SKM-1 (cell line): Measurements from ENCODE around the gene PIAS4.

ENCODE experiments used
- DNase-seq: peaks from one replicate; lab custom pipeline; 2025; ENCODE audit not compliant: unreplicated experiment; lab: John Stamatoyannopoulos, UW

Gene PIAS4

DNA sequence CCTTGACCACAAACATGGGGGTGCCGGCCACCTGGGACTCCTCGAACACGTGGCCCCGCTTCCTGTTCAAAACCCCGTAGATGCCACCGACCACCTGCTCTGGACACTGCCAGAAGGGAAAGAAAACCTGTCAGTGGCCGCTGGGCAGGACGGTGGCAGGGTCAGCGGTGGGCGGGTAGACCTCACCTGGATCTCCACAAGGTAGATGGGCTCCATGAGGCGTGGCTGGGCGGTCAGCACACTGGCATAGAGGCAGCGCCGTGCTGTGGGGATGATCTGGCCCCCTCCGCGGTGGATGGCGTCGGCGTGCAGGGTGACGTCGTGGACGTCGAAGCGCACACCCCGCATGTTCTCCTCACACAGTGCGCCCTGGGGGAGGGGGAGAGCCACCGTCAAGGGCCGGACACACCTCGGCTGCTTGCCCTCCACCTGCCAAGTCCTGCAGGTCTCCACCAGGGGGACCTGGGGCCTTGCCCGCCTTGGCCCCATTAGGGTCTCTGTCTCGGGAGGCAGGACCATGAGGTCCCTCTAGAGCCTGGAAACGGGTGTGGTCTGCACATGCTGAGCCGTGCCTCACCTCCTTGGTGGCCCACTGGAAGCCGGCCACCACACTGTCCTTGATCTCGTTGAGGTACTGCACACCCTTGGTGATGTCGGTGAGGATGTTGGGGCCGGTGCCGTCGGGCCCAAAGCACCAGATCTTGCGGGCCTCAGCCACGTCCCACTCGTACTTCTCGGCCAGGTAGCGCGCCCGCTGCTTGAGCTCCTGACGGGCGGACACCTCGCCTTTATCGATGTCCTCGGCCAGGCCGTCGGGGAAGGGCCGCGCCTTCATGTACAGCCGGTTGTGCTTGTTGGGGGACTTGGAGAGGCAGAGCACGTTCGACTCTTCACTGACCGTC, 30.0 kb upstream of the PIAS4 start:
- no peak for DNase-seq

DNA sequence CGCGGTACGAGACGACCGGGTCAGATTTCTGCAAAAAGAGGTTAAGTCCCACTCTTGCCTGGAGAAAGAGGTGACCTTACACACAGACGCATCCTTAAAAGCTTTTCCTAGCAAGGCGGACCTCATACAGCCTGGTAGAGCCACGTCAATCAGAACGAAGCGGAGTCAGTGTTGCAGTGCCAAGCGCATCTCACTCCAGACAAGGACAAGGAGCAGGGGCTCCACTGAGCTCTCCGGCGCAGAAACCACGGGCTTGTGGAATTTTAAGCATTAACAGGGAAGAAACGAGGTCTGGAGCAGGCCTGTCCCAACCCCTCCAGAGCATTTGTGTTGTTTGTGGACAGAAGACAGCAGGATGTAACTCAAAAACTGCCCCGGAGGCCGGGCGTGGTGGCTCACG, 29.4 kb upstream of the PIAS4 start:
- DNase-seq: no peak

DNA sequence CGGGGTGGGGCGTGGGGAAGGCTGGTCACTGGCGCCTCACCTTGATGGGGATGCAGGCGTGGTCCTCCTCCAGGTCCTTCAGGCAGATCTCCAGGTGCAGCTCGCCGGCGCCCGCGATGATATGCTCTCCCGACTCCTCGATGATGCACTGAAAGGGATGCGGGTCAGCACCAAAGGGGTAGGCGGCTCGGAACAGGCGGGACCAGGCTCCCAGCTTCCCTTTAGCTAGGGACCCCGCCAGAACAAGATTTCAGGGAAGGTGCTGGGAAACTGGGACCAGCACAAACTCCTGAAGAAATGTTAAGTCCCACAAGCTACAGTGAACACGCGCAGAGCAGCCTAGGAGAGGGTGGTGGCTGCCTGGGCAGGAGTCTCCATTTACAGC, 28.3 kb upstream of the PIAS4 start:
- DNase-seq: no peak

DNA sequence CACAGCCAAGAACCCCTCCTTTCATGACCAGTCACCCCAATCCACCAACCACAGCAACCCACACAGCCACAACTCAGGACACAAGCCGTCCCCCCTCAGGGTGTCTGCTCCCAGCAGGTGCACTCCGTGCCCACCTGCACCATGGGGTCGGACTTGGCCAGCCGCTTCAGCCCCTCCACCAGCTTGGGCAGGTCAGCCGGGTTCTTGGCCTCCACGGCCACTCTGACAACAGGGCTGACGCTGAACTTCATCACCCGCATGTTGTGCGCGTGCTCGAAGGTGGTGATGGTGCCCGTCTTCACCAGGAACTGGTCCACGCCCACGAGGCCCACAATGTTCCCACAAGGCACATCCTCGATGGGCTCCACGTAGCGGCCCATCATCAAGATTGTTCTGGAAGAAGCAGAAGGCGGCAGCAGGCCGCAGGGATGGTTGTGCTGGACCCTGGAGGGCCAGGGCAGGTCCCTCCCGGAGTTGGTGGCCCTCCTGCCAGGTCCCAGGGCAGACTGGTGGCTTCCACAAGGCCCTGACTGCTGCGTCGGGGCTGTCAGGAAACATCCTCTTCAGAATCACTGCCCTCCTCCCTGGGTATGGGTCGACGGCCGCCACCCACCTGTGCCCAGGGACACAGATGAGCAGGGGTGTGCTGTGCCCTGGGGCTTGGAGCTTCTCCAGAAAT, 27.7 kb upstream of the PIAS4 start:
- no peak for DNase-seq

- no peak for DNase-seq
Observed at GRCh38 chr19:3980353-3981251, 26.9 kb upstream of the PIAS4 start.

- DNase-seq: no peak
Observed at GRCh38 chr19:3981373-3981735, 26.2 kb upstream of the PIAS4 start.

DNA sequence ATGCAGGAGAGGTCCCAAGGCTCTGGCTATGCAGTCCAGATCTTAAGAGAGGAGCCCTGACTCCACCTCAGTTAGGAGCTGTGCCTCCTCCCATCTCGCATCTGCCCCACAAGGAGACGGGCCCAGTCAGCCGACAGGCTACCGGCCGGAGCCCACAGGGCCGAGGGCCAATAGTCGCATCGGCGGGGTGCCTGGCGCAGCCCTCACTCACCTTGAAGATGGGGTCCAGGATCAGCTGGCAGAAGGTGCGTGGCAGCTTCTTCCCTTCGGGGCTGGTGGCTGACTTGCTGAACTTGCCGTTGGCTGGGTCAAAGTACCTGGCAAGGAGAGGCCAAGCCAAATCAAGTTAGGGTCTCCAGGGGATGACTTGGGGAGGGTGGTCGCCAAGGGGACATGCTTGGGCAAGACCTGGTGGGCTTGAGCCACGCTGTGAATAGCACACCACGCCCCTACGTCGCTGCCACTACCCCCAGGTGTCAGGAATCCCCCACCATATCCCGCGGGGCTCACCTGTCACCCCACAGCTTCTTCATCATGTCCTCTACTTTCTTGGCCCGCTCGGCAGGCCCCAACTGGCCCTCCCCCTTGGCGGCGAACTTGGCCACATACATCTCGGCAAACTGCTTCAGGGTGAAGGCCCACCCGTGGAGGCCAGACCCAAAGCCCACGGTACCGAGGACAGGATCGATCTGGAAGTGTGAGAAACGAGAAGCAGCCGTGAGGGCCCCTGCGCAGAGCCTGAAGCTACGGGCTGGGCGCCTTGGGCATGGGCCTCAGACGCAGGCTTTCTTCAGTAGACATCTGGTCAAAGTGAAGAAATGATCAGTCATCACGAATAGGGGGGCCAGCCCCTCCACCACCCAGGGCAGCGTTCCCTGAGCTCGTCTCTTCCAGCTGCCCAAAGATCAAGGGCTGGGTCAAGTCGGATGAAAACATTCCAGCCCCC, 25.5 kb upstream of the PIAS4 start:
- DNase-seq: no peak

GRCh38 chr19:3982701-3983541, 24.6 kb upstream of the PIAS4 start:
- DNase-seq: no peak

DNA sequence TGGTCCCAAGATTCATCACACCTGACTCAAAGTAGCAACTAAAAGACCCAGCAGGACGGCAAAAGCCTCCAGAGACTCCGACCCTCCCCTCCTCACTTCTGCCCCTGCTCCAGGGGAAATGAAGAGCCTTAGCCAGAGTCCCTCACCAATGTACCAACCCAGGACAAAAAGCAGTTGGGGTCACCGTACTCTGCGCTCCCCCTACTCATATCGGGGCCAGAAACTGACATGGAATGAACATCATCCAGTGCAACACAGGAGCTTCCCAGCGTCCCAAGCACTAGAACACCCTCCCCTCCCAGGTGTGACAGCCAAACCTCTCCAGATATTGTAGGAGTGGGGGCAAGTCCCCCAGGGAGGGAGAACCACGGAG, 24.0 kb upstream of the PIAS4 start:
- DNase-seq: no peak

DNA sequence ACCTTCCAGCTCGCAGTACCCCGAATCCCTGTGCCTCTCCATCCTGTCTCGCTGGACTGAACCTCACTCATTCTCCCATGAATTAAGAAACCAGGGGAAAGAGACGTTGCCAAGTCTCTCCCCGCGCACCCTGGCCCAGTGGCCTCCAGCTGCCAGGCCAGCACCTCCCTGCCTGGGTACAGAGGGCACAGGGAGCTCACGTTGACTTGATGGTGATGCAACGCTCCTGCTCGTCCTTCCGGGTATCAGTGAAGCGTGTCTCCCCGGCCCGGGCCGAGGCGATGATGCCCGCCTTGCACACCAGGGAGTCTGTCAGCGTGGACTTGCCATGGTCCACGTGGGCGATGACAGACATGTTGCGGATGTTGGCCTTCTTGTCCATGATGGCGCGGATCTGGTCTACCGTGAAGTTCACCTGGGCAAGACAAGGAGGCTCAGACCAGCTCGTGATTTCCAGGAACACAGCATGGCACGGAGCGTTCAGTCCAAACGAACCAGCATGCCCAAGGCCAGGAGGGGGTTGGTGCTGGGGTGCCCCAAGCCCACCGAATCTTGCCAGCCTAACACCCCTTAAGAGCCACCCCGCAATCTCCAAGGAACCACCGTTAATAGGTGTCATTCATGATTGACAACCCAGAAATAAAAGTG, 23.5 kb upstream of the PIAS4 start:
- no peak for DNase-seq

DNA sequence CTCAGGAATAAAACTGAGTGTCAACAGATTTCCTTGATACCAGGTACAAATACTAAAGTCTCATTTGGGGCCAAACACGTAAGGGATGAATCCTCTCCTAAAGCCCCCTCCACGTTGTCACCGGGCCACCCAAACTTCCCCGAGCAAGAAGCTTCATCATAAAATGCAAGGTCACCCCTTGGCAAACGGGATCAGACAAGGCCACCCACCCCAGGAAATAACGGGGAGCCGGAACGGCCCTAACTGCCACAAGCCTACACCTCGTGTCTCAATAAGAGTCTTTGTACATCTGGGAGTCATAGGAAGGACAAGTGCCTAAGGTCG, 23.0 kb upstream of the PIAS4 start:
- DNase-seq: no peak

GRCh38 chr19:3984908-3985642, 22.5 kb upstream of the PIAS4 start, which contains the start of gene EEF2:
TSS of gene EEF2 (minus strand) at chr19:3985463. CDS start at chr19:3985380, 83 bp downstream.
- DNase-seq: peak; percentile 76

- DNase-seq: no peak
Observed at GRCh38 chr19:3985643-3986259, 21.8 kb upstream of the PIAS4 start.

DNA sequence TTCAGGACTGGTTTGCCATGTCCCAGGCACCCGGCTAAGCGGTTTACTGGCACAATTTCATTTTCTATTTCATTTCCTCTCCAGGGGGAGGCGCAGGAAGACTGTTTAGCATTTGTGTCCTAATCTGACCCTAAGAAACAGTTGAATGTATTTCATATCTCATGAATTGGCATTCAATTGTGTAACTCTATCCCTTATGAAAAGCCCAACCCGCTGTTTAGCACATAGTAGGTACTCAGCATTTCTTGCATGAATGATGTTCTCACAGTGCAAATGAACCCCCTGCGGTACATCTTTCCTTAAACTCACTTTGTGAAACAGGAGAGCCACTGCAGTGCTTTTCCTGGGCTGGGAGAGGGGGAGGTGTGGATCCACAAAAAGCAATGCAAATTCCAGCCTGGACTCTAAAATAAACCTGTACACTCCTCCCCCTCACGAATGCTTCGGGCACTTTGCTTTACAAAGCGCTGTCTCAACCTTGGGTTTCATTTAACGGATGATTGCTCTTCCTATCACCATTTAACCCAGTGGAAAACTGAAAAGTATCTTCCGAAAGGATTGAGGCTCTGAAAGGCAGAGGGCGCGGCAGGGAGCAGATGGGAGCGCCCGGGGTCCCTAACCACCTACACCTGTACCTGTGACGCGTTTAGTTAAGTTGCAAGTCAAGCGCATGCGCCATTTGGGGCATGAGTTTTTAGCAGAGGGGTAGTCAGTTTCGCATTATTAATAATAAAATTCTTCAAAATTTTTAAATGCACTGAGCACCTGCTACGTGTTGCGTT, 21.1 kb upstream of the PIAS4 start:
- peak; percentile 74 for DNase-seq

DNA sequence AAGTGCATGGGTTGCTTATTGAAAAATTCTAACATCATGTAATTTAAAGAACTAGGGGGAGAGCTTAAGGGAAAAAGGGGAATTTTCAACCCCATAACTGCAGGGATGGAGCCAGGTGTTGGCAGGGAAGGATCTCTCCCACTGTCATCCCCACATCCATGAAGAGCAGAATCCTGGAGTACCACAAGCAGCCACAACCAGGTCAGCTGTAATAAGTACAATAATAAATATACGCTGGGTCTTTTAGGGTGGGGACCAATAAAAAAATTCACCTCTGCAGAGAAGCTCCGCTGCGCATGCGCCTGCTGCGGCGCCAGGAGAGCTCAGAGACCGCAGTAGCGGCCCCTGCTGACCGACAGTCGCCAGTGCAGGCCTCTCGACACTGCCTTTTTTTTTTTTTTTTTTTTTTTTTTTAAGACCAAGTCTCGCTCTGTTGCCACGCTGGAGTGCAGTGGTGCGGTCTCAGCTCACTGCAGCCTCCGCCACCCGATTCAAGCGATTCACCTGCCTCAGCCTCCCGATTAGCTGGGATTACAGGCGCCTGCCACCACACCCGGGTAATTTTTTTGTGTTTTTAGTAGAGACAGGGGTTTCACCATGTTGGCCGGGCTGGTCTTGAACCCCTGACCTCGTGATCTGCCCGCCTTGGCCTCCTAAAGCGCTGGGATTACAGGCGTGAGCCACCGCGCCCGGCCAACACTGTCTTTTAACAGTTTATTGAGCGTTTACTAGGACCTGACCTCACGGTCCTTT, 19.7 kb upstream of the PIAS4 start:
- DNase-seq: peak; percentile 70

DNA sequence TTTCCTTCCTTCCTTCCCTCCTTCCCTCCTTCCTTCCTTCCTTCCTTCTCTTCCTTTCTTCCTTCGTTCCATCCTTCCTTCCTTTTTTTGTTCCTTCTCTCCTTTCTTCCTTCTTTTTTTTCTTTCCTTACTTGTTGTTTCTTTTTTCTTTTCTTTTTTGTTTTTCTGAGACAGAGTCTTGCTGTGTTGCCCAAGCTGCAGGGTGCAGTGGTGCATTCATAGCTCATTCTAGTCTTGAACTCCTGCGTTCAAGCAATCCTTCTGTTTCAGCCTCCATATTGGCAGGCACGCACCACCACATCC, 16.8 kb upstream of the PIAS4 start:
- DNase-seq: no peak

DNA sequence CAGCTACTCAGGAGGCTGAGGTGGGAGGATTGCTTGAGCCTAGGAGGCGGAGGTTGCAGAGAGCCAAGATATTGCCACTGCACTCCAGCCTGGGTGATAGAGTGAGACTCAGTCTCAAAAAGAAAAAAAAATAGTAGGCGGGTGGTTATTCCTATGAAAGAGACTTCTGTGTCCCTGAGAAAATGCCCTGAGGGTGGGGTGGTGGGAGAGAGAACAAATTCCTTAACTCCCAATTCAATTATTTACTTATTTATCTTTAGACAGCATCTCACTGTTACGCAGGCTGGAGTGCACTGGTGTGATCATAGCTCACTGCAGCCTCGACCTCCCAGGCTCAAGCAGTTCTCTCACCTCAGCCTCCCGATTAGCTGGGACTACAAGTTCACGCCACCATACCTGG, 11.9 kb upstream of the PIAS4 start:
- no peak for DNase-seq
